Measurements from ENCODE around the gene CACTIN.
"Not testable (repeated sequence)": the region's sequence is repeated elsewhere in the genome, so short reads cannot be mapped to it uniquely, and the experiment has no call there.

The CACTIN gene

GRCh38 chr19:3645067-3645396, 18.4 kb upstream of the CACTIN start:
- no peak for DNase-seq

GRCh38 chr19:3644351-3645066, 17.9 kb upstream of the CACTIN start:
- peak; percentile 61 for DNase-seq

- DNase-seq = no peak
These were observed 17.2 kb upstream of the CACTIN start for GRCh38 chr19:3643674-3644313.

DNA sequence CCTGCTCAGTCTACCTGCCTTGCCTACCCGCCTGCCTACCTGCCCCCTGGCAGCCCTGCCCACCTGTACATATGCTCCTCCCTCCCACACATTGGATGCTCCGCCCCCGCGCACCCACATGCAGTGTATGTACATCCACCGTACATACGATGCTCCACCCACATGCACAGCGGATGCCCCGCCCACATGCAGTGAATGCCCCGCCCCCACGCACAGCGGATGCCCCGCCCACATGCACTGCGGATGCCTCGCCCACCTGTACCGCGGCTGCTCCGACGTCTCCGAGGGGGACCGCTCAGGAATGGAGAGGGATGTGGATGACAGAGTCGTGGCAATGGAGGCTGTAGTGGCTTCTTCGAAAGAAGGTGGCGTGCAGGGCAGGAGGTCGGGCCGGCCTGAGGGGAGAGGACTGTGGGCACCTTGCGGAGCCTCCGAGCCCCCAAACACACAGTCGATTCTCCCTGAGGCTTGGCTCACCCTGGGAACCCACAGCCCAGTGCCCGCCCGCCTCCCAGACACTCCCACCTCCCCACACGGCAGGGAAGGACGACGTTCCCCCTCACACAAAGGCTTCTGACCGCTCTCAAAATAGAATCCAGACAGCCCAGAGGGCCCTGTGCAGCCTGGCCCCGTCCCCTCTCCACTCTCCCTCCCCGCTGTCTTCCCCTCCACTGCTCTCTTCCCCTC, 16.5 kb upstream of the CACTIN start:
- DNase-seq = no peak

DNA sequence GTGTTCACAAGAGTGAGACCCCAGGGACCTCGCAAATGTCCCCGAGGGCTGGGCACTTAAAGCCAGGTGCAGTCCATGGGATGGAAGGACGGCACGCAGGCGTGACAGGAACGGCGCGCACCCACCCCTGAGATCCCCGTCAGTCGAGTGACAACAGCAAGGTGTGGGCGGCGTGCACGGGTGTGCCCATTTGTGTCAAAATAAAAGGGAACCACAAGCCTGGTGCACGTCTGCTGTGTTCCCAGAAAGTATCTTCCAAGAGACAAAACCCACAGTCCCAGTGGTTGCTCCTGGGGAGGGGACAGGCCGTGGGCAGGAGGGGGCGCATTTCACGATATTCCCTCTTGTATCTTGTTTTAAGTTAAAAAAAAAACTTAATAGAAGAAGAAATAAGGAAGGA, 15.7 kb upstream of the CACTIN start:
- DNase-seq = no peak

- DNase-seq = no peak
These were observed 15.1 kb upstream of the CACTIN start for GRCh38 chr19:3641515-3642269.

GRCh38 chr19:3639479-3639878, 12.9 kb upstream of the CACTIN start:
- DNase-seq = no peak

DNA sequence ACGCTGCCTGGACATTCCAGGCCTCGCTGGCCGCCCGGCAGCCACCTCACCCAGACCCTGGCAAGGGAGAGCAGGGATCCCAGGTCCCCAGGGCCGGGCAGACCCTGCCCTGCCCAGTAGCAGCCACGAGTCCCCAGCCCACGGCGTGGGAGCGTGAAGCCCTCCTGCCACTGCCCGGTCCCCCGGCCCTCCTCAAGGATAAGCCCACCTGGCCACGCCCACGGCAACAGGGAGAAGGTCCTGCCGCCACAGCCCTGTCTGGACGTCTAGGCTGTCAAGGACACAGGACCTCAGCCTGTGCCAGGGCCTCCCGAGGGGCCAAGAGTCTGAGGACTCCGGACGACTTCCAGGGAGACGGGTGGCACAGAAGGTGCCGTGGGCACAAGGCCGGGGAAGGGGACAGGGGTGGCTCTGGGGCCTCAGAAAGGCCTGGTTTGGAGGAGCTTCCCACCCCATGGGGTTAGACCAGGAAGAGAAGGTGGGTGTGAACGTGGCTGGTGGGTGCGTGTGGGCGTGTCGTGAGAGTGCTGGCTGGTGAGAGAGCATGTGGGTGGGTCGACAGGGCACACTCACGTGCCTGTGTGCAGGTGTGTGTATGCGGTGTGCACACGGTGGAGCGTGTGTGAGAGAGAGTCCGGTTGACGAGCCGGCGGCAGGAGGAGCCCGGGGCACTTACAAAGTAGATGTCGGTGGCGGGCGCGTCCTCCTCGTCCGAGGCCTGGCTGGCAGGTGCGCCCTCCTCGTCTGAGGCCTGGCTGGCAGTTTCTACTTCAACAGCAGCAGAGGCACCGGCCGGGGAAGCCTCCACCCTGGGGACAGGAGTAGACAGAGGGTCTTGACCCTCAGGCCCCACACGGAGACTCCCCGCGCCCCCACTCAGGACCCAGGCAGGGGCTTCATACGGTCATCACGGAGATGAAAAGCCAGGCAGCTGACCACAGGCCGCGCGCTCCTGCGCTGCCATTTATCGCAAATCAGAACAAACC, 11.9 kb upstream of the CACTIN start:
- no peak for DNase-seq

- DNase-seq = no peak
These were observed 11.0 kb upstream of the CACTIN start for GRCh38 chr19:3637621-3638020.

- no peak for DNase-seq
These were observed 10.4 kb upstream of the CACTIN start for GRCh38 chr19:3636962-3637361.

- DNase-seq = no peak
These were observed 9.9 kb upstream of the CACTIN start for GRCh38 chr19:3636506-3636905.

- no peak for DNase-seq
These were observed 8.0 kb upstream of the CACTIN start for GRCh38 chr19:3634496-3635045.

- no peak for DNase-seq
These were observed 7.0 kb upstream of the CACTIN start for GRCh38 chr19:3633559-3633988.

- DNase-seq = no peak
These were observed 6.4 kb upstream of the CACTIN start for GRCh38 chr19:3632739-3633558.

DNA sequence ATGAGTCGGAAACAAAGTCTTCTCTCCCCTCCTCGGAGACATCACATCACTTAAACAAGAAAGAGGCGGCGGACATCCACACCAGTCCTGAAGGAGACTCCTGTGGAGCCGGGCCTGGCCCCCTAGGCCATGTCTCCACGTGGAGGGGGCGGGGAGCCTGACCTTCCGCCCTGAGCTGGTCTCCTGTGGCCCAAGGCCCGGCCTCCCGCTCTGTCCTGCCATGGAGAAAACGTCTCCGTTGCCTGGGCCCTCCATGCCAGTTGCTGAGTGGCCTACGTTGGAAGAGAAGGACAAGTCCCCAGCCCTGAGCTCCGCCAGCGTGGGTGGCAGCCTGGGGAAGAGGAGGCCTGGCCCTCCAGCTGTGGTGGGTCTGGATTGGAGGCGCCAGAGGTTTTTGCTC, 5.5 kb upstream of the CACTIN start:
- DNase-seq = no peak

DNA sequence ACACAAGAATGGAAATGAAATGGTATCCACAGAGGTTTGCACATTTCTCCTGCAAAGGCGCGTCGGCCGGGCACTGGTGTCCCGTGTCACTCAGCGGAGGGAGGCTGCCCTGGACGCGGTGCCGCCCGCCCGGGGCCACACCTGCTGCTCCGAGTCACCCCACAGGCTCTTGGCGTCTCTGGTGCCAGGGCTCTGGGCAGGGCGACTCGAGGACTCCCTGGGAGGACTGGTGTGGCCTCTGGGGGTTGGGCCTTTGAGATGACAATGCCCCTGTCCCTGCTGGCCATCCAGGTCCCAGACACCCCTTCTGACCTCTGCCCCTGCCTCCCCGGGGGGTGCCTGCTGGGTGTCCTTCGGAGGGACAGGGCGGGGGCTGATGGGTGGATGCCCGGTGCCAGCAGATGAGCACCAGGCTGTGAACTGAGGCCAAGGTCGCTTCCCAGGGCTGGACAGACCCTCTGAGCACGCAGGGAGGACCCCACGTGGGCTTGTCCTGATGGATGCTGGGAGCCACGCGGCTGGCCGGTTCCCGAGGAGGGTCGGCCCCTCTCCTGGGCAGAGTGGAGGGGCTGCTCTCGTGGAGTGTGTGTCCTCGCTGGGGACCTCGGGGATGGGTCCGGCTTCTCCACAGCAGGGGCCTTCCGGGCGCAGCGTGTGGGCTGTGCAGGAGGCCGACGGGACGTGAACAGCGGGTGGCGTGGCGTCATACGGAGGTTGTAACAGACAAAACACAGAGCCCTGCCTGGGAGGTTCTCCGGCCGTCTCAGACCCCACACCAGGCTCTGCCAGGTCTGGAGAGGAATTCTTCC, 4.7 kb upstream of the CACTIN start:
- DNase-seq = no peak

GRCh38 chr19:3628766-3629165, 2.2 kb upstream of the CACTIN start:
- not testable (repeated sequence) for DNase-seq

DNA sequence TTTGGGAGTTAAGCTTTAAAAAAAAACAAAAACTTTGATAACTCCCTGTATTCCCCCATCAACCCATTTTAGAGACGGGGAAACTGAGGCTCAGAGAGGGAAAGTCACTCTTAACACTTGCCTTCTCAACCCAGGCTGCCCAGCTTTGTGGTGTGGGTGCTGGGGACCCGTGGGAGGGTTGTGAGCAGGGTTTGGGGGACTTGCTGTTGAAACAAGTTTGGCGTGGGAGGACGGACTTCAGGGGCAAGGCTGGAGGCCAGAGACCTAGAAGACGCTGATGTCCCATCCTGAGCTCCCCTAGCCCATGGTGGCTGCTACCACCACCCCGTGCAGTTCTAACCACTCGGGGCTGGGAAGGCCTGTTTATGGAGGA, 747 bp upstream of the CACTIN start:
- no peak for DNase-seq

GRCh38 chr19:3625996-3626472, 556 bp downstream of the CACTIN start:
- no peak for DNase-seq

DNA sequence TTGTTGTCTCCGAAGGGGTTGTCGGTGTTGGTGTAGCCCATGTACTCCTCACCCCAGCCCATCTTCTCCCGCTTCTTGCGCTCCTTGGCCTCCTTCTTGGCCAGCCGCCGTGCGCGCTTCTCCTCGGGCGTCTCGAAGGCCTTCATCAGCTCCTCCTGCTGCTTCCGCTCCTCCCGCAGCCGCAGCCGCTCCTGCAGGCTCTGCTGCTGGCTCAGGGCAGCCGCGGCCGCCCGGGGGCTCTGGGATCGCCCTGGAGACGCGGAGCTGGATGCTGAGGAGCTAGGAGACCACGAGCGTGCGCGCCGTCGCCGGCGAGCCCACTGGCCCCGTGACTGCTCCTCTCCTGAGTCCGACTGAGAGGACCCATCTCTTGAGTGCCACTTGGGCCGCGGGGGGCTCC, 2.9 kb downstream of the CACTIN start:
- DNase-seq = no peak
